GM18907 (cell line): ENCODE measurements around the gene MINK1.

Experiments
- ATAC-seq: cut with Tn5 transposase; IDR thresholded peaks from one replicate; pipeline ENCODE4 v1.9.1; 2021; ENCODE audit warnings: mild to moderate bottlenecking, moderate library complexity; ENCODE audit not compliant: unreplicated experiment

The MINK1 gene

DNA sequence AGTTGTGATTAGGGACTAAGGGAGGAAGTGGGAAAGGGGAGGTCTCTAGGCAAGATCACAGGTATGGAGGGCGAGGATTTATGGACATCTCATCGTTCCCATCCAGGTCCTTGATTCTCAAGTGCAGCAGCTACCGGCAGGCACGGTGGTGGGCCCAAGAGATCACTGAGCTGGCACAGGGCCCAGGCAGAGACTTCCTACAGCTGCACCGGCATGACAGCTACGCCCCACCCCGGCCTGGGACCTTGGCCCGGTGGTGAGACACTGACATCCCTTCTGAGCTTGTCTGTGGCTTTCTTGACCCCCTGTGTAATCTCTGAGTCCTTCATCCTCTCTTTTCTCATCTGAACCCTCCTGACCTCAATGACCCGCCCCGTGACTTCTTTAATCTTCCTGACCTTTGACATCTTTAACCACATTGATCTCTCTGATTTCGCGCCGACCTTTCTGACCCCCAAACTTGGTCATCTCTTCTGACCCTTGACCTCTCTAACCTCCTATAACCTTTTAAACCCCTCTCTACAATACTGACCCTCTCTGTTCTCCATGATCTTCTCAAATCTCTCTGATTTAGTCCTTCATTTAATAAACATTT is 22.3 kb upstream of the MINK1 start:
- ATAC-seq, result no peak

DNA sequence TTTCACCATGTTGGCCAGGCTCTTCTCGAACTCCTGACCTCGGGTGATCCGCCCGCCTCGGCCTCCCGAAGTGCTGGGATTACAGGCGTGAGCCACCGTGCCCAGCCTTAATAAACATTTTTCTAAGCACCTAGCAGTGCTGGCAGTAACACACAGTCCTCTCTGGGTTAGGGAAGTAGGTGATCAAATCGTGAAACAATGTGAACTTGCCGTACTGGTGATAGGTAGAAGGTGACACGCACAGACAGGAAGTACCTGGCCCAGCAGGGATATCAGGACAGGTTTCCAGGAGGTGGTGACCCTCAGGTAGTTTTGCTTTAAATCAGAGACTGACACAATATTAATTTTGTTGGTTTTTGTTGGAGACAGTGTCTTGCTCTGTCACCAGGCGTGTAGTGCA is 21.7 kb upstream of the MINK1 start:
- no peak for ATAC-seq

DNA sequence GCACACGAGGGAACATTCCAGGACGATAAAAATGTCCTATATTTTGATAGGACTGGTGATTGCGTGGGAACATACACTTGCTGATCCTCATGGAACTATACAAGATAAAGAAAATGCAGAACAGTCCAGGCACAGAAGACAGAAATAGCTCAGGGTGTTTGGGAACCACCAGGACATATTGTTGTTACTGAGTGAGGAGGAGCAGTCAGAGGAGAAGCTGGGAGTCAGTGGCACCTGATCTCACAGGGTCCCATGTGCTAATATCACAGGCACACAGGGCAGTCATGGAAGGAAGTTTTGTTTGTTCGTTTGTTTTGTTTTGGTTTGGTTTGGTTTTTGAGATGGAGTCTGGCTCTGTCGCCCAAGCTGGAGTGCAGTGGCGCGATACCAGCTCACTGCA is 20.4 kb upstream of the MINK1 start:
- no peak for ATAC-seq

DNA sequence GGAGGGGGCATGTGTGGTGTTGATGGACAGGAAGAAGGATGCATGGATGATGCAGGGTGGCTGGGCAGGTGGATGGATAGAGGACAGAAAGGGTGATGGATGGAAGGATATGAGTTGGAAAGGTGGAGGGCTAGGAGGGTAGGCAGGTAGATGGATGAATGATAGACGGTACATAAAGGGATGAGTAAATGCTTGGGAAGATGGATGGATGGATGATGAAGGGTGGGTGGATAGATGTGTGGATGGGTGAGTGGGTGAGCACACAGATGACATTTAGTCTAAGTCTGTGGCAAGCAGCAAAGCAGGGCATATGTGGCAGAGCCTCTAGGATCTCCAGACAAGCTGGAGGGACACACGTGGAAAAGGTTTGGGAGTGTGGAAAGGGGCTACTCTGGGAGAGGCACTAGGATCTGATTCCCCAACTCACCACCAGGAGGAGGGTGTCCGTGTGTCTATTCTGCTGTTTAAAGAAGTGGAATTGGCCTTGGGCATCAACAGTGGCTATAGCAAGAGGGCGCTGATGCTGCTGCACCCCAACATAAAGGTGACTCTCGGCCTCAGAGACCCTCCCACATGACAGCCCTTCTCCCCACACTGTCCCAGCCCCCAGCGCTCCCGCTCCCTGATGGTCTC is 18.0 kb upstream of the MINK1 start:
- no peak for ATAC-seq

DNA sequence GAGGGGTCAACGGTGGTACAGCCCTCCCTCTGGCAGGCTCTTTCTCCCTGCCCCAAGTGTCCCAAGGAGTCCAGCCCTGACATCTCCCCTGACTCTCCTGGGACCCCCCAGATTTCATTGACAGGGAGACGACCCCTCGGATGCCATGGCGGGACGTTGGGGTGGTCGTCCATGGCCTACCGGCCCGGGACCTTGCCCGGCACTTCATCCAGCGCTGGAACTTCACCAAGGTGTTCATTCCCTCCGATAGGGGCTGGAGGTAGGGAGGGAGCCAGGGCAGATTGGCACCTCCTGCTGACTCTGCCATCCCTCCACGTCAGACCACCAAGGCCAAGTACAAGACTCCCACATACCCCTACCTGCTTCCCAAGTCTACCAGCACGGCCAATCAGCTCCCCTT is 16.3 kb upstream of the MINK1 start:
- ATAC-seq, result no peak

DNA sequence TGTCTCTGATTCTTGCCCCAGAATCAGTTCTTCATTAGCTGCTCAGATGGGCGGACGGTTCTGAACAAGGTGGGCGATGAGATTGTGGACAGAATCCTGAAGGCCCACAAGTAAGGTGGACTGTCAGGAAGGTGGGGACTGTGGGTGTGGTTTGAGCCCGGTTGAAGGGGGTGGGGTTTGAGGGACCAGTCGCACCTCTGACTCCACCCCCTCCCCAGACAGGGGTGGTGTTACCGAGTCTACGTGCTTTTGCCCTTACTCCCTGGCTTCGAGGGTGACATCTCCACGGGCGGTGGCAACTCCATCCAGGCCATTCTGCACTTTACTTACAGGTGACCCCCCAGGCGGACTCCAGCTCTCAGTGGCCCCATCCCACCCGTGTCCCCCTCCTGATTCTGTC is 14.9 kb upstream of the MINK1 start:
- no peak for ATAC-seq

DNA sequence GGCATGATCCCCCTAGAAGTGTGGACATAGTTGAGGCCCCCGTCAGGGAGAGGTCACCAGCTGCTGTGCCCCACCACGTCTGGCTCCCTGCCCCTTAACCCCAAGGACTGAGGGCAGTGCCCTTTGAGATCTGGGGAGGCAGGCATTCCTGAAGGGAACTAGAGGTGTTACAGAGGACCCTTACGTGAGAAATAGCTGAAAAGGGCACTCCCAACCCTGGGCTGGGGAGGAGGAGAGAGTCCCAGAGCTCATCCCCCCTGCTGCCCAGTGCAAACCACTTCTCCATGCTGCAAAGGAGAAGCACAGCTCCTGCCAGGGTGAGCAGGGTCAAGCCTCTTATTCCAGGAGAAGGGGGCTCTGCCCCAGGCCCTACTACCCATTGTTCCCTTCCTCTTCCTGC is 10.3 kb upstream of the MINK1 start:
- ATAC-seq, result no peak

DNA sequence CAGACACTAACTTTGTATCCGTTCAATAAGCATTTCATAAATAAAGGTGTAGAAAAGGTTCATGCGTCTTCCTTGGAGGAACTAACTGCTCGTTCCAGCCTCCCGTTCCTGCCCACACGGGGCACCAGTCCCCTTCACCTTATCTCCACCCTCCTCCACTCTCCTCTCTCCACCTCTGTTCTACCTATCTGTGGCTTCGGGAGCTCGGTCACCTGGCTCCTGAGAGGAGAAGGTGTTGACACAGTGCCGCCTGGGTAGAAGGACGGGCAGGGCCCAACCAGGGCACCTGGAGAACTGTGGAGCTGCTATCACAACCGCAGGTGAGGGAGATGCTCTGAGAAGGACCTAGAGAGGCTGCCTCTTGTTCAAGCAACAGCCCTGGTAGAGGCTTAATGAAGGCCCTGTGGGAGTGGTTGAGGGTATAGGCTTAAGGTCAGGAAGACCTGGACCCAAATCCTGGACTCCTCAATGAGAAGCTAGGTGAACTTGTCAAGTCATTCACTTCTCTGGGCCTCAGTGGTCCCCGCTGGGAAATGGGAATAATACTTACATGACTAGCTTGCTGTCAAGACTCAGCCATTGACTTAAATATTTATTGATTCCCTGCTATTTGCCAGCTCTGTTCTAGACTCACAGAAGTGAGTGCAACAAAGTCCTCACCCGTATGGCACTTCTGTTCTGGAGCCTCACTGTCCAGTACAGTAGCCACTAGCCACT is 9.6 kb upstream of the MINK1 start:
- no peak for ATAC-seq

DNA sequence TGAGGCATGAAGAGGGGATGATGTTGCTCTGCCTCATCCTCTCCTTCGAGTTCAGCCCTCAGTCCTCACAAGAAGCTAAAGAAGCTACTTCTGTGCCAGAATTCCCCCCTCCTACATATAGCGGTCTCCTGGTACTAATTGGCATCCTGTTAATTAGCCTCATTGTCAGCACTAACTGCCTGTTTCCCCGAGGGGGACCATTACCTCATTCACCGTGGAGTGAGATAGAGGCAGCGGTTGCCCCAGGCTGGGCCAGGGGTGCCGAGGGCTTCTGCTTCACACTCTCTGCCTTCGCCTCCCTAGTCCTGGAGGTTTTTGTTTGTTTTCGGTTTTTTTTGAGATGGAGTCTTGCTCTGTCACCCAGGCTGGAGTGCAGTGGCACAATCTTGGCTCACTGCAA is 5.7 kb upstream of the MINK1 start:
- no peak for ATAC-seq

DNA sequence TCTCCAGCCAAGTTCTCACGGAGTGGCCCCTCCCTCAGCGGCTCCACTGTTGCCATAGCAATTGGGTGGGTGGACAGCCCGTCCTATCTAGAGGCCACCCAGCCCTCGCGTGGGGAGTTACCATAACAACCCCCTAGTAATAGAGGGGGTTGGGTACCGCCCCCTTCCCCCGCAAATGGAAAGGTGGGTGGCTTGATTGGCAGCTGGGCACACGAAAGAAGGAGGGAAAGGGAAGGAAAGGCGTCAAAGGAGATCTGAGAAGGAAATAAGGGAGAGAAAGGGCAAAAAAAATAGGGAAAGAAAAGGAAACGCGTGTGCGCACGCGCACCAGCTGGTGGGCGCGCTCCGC is 337 bp upstream of the MINK1 start:
- peak; percentile 11 for ATAC-seq

DNA sequence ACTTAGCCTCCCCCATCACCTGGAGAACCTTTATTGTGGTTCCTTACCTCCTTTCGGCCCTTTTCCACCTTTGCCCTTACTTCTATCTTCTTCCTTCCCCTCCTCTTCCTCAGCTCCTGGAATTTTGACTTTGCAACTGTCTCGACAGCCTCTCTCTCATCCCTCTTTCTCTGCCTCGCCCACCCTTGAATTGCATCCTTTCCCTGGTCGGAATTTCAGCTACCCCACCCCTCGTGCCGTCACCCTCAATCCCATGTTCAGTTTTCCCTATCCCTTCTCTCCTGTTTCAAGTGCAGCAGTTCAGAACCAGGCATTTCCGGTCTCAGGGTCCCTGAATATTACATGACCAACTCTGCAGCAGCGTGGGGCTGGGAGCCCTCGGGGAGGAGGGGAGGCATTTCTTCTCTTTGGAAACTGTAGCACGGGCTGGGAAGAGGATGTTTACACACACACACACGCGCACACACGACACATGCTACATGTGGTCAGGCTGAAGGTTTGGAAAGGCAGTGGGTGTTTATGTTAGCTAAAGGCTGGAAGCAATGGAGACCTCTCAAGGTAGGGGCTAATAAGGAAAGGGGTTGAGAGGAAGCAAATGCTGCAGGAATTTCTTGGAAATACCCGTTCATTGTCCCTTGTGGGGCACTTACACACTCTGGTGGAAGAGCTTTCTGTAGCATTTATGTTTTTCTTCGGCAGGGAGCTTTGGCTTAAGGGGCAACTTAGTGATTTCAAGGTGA is 971 bp downstream of the MINK1 start:
- no peak for ATAC-seq

DNA sequence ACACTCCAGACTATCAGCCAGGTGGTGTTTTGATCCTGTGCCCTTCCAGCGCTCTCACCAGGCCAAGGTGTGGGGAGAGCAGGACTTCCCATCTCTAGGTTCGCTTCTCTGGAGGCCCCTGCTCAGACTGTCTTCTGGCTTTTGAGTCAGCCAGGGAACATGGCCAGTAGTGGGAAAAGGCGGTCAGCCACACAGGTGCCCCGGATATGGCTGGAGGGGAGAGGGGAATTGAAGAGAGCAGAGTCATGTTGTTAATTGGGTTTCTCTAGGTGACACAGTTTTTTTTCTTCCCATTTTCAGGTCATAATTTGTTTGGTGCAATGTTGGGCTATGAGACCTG is 1.5 kb downstream of the MINK1 start:
- ATAC-seq, result no peak

DNA sequence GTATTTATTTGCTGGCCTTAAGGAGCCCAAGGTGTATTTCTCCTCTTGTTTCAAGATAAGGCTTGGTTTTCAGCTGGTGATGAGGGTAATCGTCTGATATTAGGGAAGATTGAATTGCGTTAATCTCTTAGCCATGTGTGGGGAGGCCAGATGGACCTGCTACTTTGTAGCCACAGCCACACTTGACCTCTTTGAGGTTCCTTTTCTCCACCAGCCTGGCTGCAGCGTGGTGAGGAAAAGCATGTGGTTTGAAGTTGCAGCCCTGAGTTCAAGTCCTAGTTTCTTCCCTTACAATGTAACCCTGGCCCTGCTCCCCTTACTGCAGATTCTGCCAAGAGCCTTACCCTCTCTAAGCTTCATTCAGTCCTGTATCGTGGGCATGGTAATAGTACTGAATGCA is 3.1 kb downstream of the MINK1 start:
- ATAC-seq, result no peak

DNA sequence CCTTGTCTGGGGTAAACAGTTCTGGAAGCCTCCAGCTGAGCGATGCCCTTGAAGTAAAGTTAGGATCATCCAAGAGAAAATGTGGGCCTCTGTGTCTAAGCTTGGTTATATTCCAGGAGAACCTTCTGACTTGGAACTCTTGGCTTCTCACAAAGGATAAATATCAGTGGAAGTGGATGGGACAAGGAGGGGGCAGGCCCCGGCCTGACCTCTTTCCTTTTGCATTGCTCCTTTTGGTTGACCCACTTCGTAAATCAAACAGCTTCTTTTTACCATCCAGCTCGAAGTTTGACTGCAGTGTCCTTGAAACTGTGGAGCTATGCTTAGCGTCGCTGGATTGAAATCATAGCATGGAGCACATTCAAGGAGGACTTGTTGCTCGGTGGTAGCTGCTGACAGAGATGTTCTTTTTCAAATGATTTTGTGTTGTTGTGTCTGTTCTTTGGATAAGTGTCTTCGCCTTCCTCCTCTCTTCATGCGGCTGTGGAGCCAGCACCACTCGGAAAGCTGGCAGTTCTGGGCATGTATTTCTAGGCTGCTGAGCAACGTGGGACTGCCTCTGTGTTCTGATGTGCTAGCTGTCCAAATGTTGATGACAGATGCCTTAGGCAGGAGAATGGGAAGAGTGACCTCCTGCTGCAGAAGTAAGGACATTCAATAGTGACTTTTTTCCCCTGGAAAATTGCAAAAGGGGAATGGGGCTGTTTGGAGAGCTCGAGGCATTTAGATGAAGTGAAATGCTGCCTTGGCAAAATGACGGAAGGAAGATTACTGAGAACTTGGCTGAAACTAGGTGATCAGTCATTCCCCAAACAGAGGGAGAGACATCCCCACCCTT is 4.5 kb downstream of the MINK1 start:
- no peak for ATAC-seq

DNA sequence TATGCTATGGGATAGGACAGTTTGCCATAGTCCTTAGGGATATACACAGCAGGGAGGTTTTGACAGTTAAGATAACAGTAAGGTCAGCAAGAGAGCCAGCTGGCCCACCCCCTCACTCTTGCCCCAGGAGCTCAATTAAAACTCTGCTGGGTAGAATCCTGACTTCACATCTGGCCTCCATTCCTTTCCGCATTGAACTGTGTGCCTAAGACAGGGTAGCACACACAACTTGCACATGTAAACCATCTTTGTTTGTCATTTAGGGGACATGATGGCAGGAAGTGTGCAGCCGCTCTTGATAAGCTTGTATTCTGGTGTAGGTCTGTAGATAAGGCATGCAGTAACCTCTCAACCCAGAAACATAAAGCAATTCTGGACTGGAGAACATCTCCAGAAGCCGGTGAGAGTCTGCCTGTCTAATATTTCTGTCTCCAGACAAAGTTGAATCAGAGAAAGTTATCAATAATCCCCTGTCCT is 5.2 kb downstream of the MINK1 start:
- no peak for ATAC-seq

DNA sequence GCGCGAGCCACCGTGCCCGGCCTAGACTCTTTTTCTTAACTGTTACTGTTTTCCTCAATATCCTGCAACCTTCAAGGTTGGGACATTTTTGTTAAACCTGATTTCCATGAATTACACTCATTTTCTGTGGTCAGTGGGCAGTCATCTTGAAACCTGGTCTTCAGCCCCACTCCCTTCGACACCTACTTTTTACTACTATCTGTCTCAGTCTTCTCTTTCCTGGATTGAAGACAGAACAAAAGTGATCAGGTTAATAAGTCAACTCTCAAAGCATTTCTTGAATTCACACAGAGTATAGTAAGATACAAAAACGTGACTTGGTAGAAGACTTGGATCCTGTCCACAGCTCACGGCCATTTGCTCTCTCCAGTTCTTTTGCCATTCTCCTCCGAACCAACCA is 6.1 kb downstream of the MINK1 start:
- no peak for ATAC-seq

DNA sequence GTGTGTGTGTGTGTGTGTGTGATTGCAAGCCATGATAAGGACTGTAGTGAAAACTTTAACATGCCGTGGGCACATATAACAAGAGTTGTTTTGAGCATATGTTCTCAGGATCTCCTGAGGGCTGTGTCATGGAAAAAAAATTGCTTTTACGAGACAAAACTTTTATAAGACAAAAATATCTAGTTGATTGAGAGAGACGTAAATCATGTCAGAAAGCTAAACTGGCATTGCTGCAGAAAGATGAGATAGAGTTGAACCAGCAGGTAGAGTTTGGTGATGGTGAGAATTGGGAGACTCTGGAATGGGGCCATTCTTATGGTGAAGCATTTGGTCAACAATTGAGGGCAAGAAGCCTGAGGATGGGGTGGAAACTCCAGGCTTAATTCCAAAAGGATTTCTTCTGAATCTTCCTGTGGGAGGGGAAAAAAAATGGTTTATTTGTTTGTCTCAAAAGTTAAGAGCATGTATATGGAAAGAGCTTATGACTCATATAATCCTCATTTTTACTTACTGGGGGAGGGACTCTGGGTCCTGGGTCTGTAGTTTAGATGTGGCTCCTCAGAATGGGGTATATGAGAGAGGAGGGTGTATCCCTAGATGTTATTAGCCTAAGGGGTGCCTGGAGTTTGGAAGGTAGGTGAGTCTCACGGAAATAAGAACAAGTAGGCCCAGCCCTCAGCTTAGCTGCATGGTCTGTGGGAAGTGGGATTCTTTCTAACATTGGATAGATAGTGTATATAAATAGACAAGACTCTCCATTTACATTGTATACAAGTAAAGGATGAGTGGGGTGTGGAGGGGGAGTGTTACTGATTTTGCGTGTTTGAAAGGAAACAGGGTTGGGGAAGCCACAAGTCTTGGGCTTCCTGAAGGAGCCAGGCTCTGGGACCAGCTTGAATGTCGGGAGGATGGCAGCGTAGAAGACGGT is 7.1 kb downstream of the MINK1 start:
- no peak for ATAC-seq

DNA sequence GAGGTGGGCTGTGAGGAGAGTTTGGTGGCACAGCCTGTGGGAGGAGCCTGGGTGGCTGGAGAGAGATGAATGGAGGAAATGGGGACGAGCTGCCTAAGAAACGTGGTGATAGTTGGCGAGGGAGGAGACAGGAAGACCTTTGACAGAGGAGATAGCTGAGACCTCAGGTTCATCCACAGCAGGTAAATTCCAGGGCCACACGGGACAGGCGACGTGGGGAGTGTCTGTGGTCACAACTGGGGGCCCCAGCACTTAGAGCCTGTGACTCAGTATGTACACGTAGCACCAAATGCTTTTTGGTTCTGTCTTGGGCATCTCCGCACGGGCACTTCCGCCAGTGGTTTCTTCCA is 7.7 kb downstream of the MINK1 start:
- ATAC-seq, result no peak

DNA sequence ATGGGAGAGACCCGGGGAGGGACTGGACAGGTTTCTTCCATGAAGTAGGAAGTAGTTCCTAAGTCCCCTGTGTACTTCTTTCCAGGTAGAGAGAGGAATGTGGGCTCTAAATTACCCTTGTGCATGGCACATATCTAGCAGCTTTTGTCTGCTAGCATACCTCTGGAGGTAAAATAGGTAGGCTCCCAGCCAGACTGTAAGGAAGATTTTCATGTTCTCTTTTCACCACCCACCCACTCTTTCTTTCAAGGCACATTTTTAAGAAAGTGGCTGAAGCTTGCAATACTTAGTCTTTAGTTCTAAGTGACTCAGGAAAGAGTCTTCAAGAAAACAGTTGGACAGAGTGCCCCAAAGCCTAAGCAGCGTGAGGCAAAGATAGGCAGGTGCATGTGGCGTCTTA is 9.2 kb downstream of the MINK1 start:
- no peak for ATAC-seq

DNA sequence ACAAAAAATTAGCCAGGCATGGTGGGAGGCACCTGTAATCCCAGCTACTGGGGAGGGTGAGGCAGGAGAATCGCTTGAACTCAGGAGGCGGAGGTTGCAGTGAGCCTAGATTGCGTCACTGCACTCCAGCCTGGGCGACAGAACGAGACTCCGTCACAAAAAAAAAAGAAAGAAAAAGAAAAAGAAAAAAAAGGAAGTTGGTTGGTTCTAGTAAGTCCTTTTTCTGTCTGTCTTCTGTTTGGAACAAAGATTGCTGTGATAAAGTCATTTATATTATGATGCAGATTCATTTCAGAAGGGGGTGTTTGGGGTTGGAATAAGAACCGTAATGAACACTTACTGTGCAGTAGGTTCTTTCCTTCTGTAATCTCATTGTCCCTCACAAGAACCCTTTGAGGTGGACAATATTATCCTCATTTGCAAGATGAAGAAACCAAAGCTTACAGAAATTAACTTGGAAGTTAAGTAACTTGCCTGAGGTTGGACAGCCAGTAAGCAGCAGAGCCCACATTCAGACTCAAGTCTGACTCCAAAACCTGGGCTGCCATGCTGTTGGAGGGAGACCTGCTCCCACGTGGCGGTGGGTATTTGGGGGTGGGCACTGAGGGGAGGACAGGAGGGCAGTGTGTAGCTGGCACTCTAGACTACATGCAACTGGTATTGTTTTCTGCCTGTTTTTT is 10.3 kb downstream of the MINK1 start:
- ATAC-seq, result no peak
